AG04450 (cell line): ENCODE measurements around the gene UQCR11. TPM values are rescaled to one million over a fixed set of nuclear protein-coding genes. Genes with fewer than 3 reads are reported as not detected.
"Not testable (repeated sequence)": the region's sequence is repeated elsewhere in the genome, so short reads cannot be mapped to it uniquely, and the experiment has no call there.

ENCODE experiments used
- CTCF ChIA-PET: fragments of 300-600, 350-600 bp; formaldehyde crosslinking; extraction: SDS; loops from one replicate; lab custom pipeline; 2022; ENCODE audit warnings: antibody characterized with exemption, inconsistent platforms; lab: Charles Lee
- POLR2A ChIA-PET: fragments of 350-600 bp; formaldehyde crosslinking; extraction: SDS; loops from one replicate; lab custom pipeline; 2021; ENCODE audit warnings: antibody characterized with exemption, inconsistent platforms; lab: Yijun Ruan, JAX
- DNase-seq: peaks from one replicate; pipeline ENCODE4 v3.0.0-alpha.2; 2011; ENCODE audit warnings: low read depth, low spot score
- H3K27ac ChIP-seq: one replicate; pipeline ENCODE4 v1.5.1; 2012; ENCODE audit warnings: low read depth, low read length, control low read depth
- H3K27me3 ChIP-seq: one replicate; pipeline ENCODE4 v1.6.0; 2012; ENCODE audit warnings: low read length; ENCODE audit not compliant: control insufficient read depth, insufficient read depth
- H3K4me3 ChIP-seq: 2 replicates; pipeline ENCODE4 v1.5.1; 2011; ENCODE audit warnings: mild to moderate bottlenecking, low read depth, low read length, control low read depth
- H3K9me3 ChIP-seq: 2 replicates; pipeline ENCODE4 v1.5.1; 2012; ENCODE audit warnings: low read length; ENCODE audit not compliant: control insufficient read depth, insufficient read depth
- CTCF ChIP-seq: IDR thresholded peaks from 2 replicates; pipeline ENCODE4 v1.5.1; 2011; ENCODE audit warnings: low read depth, low read length, control low read depth, inconsistent platforms
- polyA plus RNA-seq: library from polyadenylated mRNA; depleted of rRNA; stranded (reverse); fragments of >200 nt; gene quantifications from 2 replicates; pipeline ENCODE4 v1.2.3, GENCODE V29; 2011

UQCR11 gene
- polyA plus RNA-seq, 1 experiment: 153 TPM

GRCh38 chr19:1645299-1645698, 40.0 kb upstream of the UQCR11 start:
- Histone ChIP-seq H3K9me3 (no peaks in the 10 kb centered on the region; the same call in 1 of the 2 replicates), H3K4me3 (no peak overlapping the region), H3K27ac (no peak overlapping the region), H3K27me3 (no peaks in the 10 kb centered on the region)
- TF ChIP-seq CTCF: no peak
- ChIA-PET POLR2A (no interaction called here), CTCF (no interaction called here)
- DNase-seq: no peak

GRCh38 chr19:1644070-1644469, 38.8 kb upstream of the UQCR11 start:
- Histone ChIP-seq H3K27ac (no peak overlapping the region), H3K27me3 (no peaks in the 10 kb centered on the region), H3K9me3 (no peaks in the 10 kb centered on the region; the same call in 1 of the 2 replicates), H3K4me3 (no peak overlapping the region)
- TF ChIP-seq CTCF: no peak
- ChIA-PET POLR2A (no interaction called here), CTCF (no interaction called here)
- DNase-seq: no peak

GRCh38 chr19:1640893-1641448, 35.7 kb upstream of the UQCR11 start:
- not testable (repeated sequence) for H3K27ac ChIP-seq, DNase-seq, H3K27me3 ChIP-seq, H3K4me3 ChIP-seq, H3K9me3 ChIP-seq
- CTCF ChIA-PET: interaction anchor here (1.4 kb wide), 1 partner anchor 185 kb away, joined by 4 read pairs; no protein-coding TSS in a partner anchor
- POLR2A ChIA-PET: interaction anchor here (0.6 kb wide), 1 partner anchor 422 kb away, joined by 4 read pairs; no protein-coding TSS in a partner anchor

GRCh38 chr19:1636325-1637236, 31.3 kb upstream of the UQCR11 start:
- CTCF ChIA-PET: no interaction called here
- POLR2A ChIA-PET: no interaction called here

GRCh38 chr19:1634938-1635243, 29.6 kb upstream of the UQCR11 start:
- no peak overlapping the region for H3K27ac ChIP-seq
- no peaks in the 10 kb centered on the region for H3K27me3 ChIP-seq
- CTCF ChIA-PET: no interaction called here
- TF ChIP-seq CTCF: no peak
- DNase-seq: no peak
- POLR2A ChIA-PET: interaction anchor here (0.5 kb wide), 1 partner anchor 16 kb away, joined by 4 read pairs; no protein-coding TSS in a partner anchor
- peaks cover 15% of the 10 kb centered on the region for H3K9me3 ChIP-seq
- H3K4me3 ChIP-seq: no peak overlapping the region

More at GRCh38 chr19:1636325-1637236, 31.3 kb upstream of the UQCR11 start:
- DNase-seq: no peak
- Histone ChIP-seq H3K27ac (no peak overlapping the region), H3K27me3 (no peaks in the 10 kb centered on the region), H3K4me3 (no peak overlapping the region), H3K9me3 (peaks cover 15% of the 10 kb centered on the region)
- no peak for TF ChIP-seq CTCF
